Endothelial cell of umbilical vein (primary cell): ENCODE results near the gene MLYCD. TPM values are rescaled to one million over a fixed set of nuclear protein-coding genes. Genes with fewer than 3 reads are reported as not detected.

ENCODE experiments used
- BruUV-seq: library from RNA; stranded (reverse); fragments of 400-500 nt; replicated peaks from 2 replicates; lab custom pipeline; 2021; lab: Mats Ljungman, UMichigan
- CTCF ChIA-PET: fragments of 300-600, 350-600 bp; sonication (Branson Sonifier 250); formaldehyde crosslinking; loops from one replicate; lab custom pipeline; 2021; ENCODE audit warnings: antibody characterized with exemption, inconsistent platforms; lab: Charles Lee
- POLR2A ChIA-PET: fragments of 300-600, 350-600 bp; sonication (Branson Sonifier 250); formaldehyde crosslinking; loops from one replicate; lab custom pipeline; 2021; ENCODE audit warnings: antibody characterized with exemption, inconsistent platforms; lab: Charles Lee
- DNase-seq: peaks from one replicate; pipeline ENCODE4 v3.0.0-alpha.2; 2011; ENCODE audit warnings: low read depth, low spot score
- FAIRE-seq: peaks from 2 replicates; lab custom pipeline; 2011; peaks lifted over from hg19 to GRCh38; lab: Jason Lieb, UNC
- H2AFZ ChIP-seq: 2 replicates; pipeline ENCODE4 v1.6.0; 2012; ENCODE audit warnings: low read depth, low read length, control low read depth, inconsistent platforms
- H3K27ac ChIP-seq: 2 replicates; pipeline ENCODE4 v1.5.1; 2011; ENCODE audit warnings: low read depth, mild to moderate bottlenecking, control low read depth, low read length, moderate library complexity; ENCODE audit not compliant: insufficient read depth
- H3K27me3 ChIP-seq, 2 experiments: 2 replicates each; pipeline versions ENCODE4 v1.6.0 to v1.6.1; 2011; ENCODE audit warnings: low read length in 2 of 2, mixed read lengths in 1 of 2; ENCODE audit not compliant: control insufficient read depth in 2 of 2, insufficient read depth in 2 of 2
- H3K36me3 ChIP-seq, 2 experiments: 2 replicates in 1 of 2; 3 replicates in 1 of 2; pipeline ENCODE4 v1.5.1; 2011; ENCODE audit warnings: low read length in 2 of 2, mild to moderate bottlenecking in 1 of 2, moderate library complexity in 1 of 2; ENCODE audit not compliant: control insufficient read depth in 2 of 2, insufficient read depth in 2 of 2; ENCODE audit errors: extremely low read depth in 1 of 2
- H3K4me1 ChIP-seq: 3 replicates; pipeline ENCODE4 v1.5.1; 2011; ENCODE audit warnings: mild to moderate bottlenecking, low read length; ENCODE audit not compliant: control insufficient read depth, insufficient read depth; ENCODE audit errors: extremely low read depth
- H3K4me2 ChIP-seq: 2 replicates; pipeline ENCODE4 v1.6.1; 2011; ENCODE audit warnings: low read length, control low read depth, mixed read lengths; ENCODE audit not compliant: insufficient read depth
- H3K4me3 ChIP-seq, 3 experiments: fragments of 200-600 bp in 1 of 3; sonication (generic), shearing (Covaris generic) in 1 of 3; replicated peaks in 1 of 3; 2 replicates each; pipeline ENCODE4 v1.5.1; 2011 to 2016; ENCODE audit warnings: control low read depth in 3 of 3, low read length in 3 of 3, mild to moderate bottlenecking in 2 of 3, inconsistent platforms in 1 of 3, low read depth in 1 of 3, moderate library complexity in 1 of 3; ENCODE audit not compliant: insufficient read depth in 1 of 3
- H3K79me2 ChIP-seq: 2 replicates; pipeline ENCODE4 v1.6.0; 2012; ENCODE audit warnings: low read length, inconsistent platforms; ENCODE audit not compliant: control insufficient read depth, insufficient read depth
- H3K9ac ChIP-seq: replicated peaks from 2 replicates; pipeline ENCODE3; 2011; ENCODE audit warnings: low read length, control low read depth; ENCODE audit not compliant: insufficient read depth; ENCODE audit errors: extremely low read depth
- H3K9me1 ChIP-seq: replicated peaks from 3 replicates; pipeline ENCODE4 v1.6.0; 2011; ENCODE audit warnings: mild to moderate bottlenecking, low read length; ENCODE audit not compliant: control insufficient read depth, insufficient read depth; ENCODE audit errors: extremely low read depth
- H3K9me3 ChIP-seq: replicated peaks from 2 replicates; pipeline ENCODE4 v1.5.1; 2012; ENCODE audit warnings: low read length, inconsistent platforms; ENCODE audit not compliant: control insufficient read depth, insufficient read depth
- H4K20me1 ChIP-seq: replicated peaks from 2 replicates; pipeline ENCODE3; 2011; ENCODE audit warnings: mild to moderate bottlenecking, low read length; ENCODE audit not compliant: control insufficient read depth, insufficient read depth; ENCODE audit errors: extremely low read depth
- CTCF ChIP-seq, 2 donors: IDR thresholded peaks; 1 replicate in 1 of 2; 2 replicates in 1 of 2; pipeline ENCODE4 v1.5.1; 2011; ENCODE audit warnings: low read length in 2 of 2, mild to moderate bottlenecking in 2 of 2, moderate library complexity in 2 of 2, control low read depth in 1 of 2, inconsistent platforms in 1 of 2, low read depth in 1 of 2; ENCODE audit not compliant: insufficient read depth in 1 of 2; ENCODE audit errors: extremely low read depth in 1 of 2
- EZH2 ChIP-seq: IDR thresholded peaks from 2 replicates; pipeline ENCODE4 v1.6.1; 2012; ENCODE audit warnings: borderline replicate concordance, low read depth, mild to moderate bottlenecking, moderate library complexity, low read length, inconsistent platforms; ENCODE audit not compliant: severe bottlenecking
- FOS ChIP-seq: IDR thresholded peaks from 2 replicates; pipeline ENCODE4 v1.6.1; 2011; ENCODE audit warnings: mild to moderate bottlenecking, low read length, moderate library complexity, borderline replicate concordance; ENCODE audit not compliant: insufficient read depth
- GATA2 ChIP-seq: IDR thresholded peaks from 2 replicates; pipeline ENCODE4 v1.7.0; 2011; ENCODE audit warnings: low read depth, mild to moderate bottlenecking, moderate library complexity, mixed read lengths, low read length; ENCODE audit not compliant: insufficient read length, insufficient read depth
- JUN ChIP-seq: IDR thresholded peaks from 2 replicates; pipeline ENCODE4 v1.6.1; 2011; ENCODE audit warnings: borderline replicate concordance, low read depth; ENCODE audit not compliant: insufficient read length, insufficient read depth
- MAX ChIP-seq: IDR thresholded peaks from 2 replicates; pipeline ENCODE4 v1.6.1; 2011; ENCODE audit not compliant: insufficient read depth, insufficient read length
- MYC ChIP-seq: IDR thresholded peaks from one replicate; pipeline ENCODE4 v1.6.1; 2011; ENCODE audit warnings: mild to moderate bottlenecking, low read depth, low read length
- POLR2A ChIP-seq: IDR thresholded peaks from 2 replicates; pipeline ENCODE4 v1.6.1; 2012; ENCODE audit warnings: low read depth, mild to moderate bottlenecking, control low read depth, low read length
- POLR2AphosphoS5 ChIP-seq: IDR thresholded peaks from 2 replicates; pipeline ENCODE4 v1.6.1; 2012; ENCODE audit warnings: low read depth, mild to moderate bottlenecking, control low read depth, low read length, moderate library complexity; ENCODE audit not compliant: insufficient read depth
- dilution Hi-C: fragments of 300-500 bp; cut with MboI; formaldehyde crosslinking; loops from one replicate; pipeline ENCODE4 v1.15.0; 2019; ENCODE audit warnings: low sequenced_read_pairs; ENCODE audit not compliant: extremely low pct_ligation_motif_present
- intact Hi-C: fragments of 100-400 bp; cut with micrococcal nuclease; formaldehyde crosslinking; loops from one replicate; pipeline ENCODE4 v1.10.0; 2022
- polyA plus RNA-seq, 4 experiments: library from polyadenylated mRNA; depleted of rRNA in 3 of 4; stranded (reverse) in 3 of 4; unstranded in 1 of 4; fragments of >200 nt; gene quantifications; 2 replicates each; pipeline versions ENCODE4 v1.2.1 to v1.2.3, GENCODE V29; 2011 to 2012; ENCODE audit warnings: missing spikeins in 1 of 4
- total RNA-seq: library from RNA; stranded (reverse); gene quantifications from 2 replicates; pipeline ENCODE4 v1.2.3, GENCODE V29; 2021

MLYCD gene
- total and polyA plus RNA-seq, 2 donors (not counting 3 experiments of a cell fraction or from before 2014, with no cell fraction given) = 2.0 to 3.4 TPM

- CTCF ChIA-PET = interaction anchor here (0.8 to 2.3 kb wide), 7 partner anchors 8 to 216 kb away, joined by 3 to 7 read pairs (median 3); partner anchors contain the start of gene TAF1C
- H3K36me3 ChIP-seq = no peaks in the 10 kb centered on the region
- H4K20me1 ChIP-seq = no peaks in the 10 kb centered on the region
- H2AFZ ChIP-seq = no peak overlapping the region
- H3K4me2 ChIP-seq = no peak overlapping the region
- BruUV-seq = no TSS peak
- TF ChIP-seq FOS (no peak), MYC (no peak), EZH2 (no peak), POLR2AphosphoS5 (no peak), CTCF (IDR thresholded peaks at IDR 0.05; ENCODE audit: extremely low read depth in 1 of 2, insufficient read depth in 1 of 2, low read depth in 1 of 2, low read length in 2 of 2) (no peak), POLR2A (no peak), MAX (no peak), JUN (no peak), GATA2 (no peak)
- no peak for DNase-seq
- H3K9me1 ChIP-seq = no peaks in the 10 kb centered on the region
- dilution Hi-C loops = no loop called here
- no peaks in the 10 kb centered on the region for H3K79me2 ChIP-seq
- no peak overlapping the region for H3K27ac ChIP-seq
- FAIRE-seq = no peak
- intact Hi-C loops = no loop called here
- H3K9ac ChIP-seq = no peak overlapping the region
- no peak overlapping the region for H3K4me3 ChIP-seq
- H3K27me3 ChIP-seq = peaks cover 5 to 8% of the 10 kb centered on the region in 2 experiments
- POLR2A ChIA-PET = no interaction called here
- H3K4me1 ChIP-seq = no peaks in the 10 kb centered on the region
- H3K9me3 ChIP-seq = no peaks in the 10 kb centered on the region
These were observed 71.5 kb downstream of the MLYCD start for GRCh38 chr16:83970430-83970815.
